GM19463 (cell line): ENCODE data around the gene ARL16.

Experiments used
- ATAC-seq: cut with Tn5 transposase; IDR thresholded peaks from one replicate; pipeline ENCODE4 v1.9.1; 2021; ENCODE audit warnings: mild to moderate bottlenecking, moderate library complexity; ENCODE audit not compliant: unreplicated experiment

Gene ARL16

GRCh38 chr17:81673561-81674258, 9.9 kb downstream of the ARL16 start:
- no peak for ATAC-seq

GRCh38 chr17:81672954-81673353, 10.6 kb downstream of the ARL16 start:
- no peak for ATAC-seq

GRCh38 chr17:81672504-81672903, 11.1 kb downstream of the ARL16 start:
- ATAC-seq: no peak

GRCh38 chr17:81667754-81668153, 15.8 kb downstream of the ARL16 start:
- no peak for ATAC-seq

DNA sequence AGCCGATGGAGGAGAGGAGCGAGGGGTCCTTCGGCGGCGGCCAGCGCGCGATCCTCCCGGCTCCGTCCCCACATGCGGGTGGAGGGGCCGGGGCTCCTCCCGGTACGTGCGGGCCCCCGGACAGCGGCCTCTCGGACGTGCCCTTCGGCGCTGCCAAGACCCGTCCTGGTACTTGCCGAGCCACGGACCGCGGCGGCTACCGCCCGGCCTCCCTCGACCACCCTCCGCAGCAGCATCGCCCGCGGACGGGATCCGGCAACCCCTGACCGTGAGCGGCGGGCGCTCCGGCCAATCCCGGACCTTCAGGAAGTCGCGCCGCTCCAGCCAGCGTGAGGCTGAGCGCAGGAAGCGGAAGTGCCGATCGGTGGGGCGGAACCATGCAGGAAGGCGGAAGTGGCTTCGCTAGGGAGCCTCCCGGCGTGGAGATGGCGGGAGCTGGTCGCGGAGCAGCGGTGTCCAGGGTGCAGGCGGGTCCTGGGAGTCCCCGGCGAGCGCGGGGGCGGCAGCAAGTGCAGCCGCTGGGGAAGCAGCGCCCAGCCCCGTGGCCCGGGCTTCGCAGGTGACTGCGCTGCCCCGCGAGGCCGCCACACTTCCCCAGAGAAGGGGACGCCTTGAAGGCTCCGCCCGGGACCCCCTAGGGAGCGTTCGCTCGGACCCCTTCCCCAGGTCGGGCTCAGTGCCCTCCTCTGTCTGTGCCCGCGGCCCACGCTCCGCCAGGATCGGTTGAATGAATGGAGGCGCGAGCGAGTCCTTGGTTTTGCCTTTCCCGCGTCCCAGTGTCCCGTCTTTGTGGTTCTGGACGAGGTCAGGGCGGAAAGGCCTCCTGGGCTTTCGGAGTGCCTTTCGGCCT, 17.0 kb downstream of the ARL16 start, which contains the start of the genes CCDC137 and OXLD1:
Gene CCDC137 (plus strand): TSS at position 396 of the 850 bp plus-strand sequence. CDS start 30 bp downstream, at position 426.
Gene OXLD1 (minus strand): TSS at position 264 of the 850 bp plus-strand sequence. CDS start 28 bp downstream, at position 236.
- ATAC-seq: peak; percentile 94

DNA sequence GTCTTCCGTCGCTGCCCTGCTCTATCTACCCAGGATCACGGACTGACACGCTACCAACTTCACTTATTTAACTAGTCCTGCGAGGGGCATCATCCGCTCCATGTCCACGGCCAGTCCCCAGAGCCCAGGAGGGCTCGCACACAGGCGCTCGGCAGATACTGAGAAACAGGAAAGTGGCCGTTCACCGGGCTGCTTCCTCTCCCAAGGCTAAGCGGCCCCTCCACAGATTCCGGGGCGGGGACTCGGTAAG, 17.6 kb downstream of the ARL16 start:
- peak; percentile 6 for ATAC-seq

GRCh38 chr17:81665205-81666091, 18.1 kb downstream of the ARL16 start:
- no peak for ATAC-seq

DNA sequence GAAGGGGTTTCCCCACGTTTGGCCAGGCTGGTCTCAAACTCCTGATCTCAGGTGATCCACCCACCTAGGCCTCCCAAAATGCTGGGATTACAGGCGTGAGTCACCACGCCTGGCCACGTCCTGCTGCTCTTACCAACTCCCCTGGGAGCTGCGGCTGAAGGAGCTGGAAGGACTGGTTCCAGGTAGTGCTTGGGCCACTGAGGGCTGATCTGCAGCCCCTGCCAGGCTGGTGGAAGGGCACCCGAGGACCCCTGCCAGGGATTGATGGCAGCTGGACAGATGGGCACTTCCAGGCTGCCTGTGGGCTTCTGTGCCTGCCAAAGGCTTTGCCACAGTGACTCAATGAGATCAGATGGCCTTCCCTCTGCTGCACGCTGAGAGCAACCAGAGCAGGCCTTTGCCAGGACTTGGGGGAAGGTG, 19.5 kb downstream of the ARL16 start:
- ATAC-seq: no peak

GRCh38 chr17:81662002-81662401, 21.6 kb downstream of the ARL16 start:
- ATAC-seq: no peak

DNA sequence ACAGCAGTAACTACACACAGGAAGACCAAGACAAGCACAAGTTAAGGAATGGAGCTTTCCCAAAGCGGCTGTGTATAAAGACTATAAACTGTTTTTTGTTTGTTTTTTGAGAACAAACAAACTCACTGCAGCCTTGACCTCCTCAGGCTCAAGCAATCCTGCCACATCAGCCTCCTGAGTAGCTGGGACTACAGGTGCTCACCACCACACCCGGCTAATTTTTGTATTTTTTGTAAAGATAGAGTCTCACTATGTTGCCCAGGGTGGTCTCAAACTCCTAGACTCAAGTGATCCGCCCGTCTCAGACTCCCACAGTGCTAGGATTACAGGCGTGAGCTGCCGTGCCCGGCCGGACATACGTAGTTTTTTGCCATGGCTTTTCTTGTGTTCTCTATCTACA, 23.2 kb downstream of the ARL16 start:
- no peak for ATAC-seq

GRCh38 chr17:81659038-81659437, 24.6 kb downstream of the ARL16 start:
- ATAC-seq: no peak

DNA sequence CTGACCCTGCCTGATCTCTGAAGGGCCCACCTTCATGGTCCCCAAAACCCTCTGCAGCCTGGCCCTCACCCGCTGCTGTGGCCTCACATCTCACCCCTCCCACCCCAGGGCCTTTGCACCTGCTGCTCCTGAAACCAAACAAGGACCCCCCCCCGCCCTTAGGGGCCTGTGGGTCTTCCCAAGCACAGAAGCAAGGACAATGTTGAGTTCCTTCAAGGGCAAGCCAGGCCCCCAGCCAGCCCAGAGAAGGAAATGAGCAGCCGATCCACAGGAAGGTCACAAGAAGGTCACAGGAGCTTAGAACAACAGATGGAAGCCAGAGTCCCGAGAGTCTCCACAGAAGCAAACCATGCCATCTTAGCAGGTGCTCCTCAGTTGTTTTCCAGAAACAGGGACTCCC, 26.8 kb downstream of the ARL16 start:
- no peak for ATAC-seq

DNA sequence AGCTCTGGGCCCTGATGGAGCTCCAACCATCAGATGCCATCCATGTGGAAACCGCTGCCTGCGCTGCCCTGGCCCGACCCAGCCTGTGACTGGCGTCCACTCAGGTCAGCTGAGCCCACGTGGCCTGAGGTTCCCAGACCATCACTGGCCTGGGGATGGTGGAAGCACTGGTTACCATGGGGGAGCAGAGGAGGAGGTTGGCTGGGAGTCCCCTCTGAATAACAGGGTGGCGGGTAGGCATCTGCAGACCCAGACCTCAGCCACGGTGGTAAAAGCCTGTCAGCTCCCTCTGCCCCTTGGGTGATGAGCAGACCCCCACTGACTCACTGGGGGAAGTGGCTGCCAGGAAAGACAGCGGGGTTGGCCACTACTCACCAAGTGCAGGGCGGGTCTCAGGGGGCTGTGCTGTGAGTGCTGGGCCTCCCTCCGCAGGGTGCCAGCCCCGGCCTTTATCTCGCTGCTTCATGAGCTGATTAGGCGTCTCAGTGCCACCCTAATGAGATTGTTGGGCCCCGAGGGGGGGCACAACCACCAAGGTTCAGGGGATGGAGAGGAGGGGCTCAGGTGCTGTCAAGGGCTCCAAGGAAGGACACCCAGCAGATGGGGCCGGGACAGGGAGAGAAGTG, 27.4 kb downstream of the ARL16 start, which contains the start of gene PDE6G:
Gene PDE6G (minus strand): TSS at position 425 of the 626 bp plus-strand sequence. CDS start 3,237 bp downstream, outside the sequence.
- ATAC-seq: no peak

DNA sequence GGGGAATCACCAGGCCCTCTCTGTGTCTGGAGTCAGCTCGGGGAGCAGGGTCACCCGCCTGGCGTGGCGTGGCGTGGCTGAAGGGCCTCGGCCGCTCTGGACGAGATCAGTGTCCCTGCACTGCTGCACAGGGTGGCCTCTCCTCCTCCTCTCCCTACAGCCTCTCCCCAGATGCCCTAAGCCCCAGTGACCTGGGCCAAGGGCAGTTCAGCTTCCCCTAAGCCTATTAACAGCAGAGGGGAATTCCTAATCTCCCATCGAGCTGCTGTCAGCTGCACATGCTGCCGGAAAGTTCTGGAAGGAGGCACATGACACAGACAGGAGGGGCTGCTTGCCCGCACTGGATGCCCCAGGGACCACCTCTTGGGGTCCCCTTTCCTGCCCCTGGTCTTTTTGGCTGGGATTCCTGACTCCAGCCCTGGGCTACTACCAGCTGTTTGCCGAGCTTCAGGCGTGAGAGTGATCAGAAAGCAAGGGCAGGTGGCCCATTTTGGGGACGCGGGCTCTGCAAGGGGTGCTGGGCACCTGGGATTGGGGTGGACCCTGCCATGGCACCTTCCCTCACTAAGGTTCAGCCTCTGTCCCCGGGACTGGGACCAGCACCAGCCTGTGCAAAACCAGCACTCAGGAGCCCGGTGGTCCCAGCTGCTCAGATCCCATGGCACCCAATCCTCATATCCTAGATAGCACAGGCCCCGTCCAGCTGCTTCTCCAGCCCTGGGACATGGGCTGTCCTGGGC, 28.0 kb downstream of the ARL16 start:
- ATAC-seq: no peak

- ATAC-seq: no peak
These were observed 30.5 kb downstream of the ARL16 start for GRCh38 chr17:81652906-81653771.

DNA sequence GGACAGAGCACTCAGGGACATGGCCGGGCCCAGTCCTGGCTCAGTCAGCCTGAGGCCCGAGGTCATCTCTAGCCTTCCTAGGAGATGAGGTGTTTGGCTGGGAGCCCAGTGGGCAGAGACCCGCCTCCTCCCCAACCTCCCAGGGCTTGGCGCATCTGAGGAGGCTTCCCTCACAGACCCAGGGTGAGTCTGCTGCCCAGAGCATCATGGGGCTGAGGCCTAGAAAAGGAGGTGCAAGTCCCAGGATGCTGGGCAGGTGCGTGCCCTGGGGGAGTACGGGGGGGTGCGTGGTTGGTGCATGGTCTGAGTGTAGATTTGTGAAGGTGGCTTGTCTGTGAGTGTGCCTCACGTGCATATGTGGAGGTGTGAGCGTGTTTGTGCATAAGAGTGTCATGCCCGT, 31.9 kb downstream of the ARL16 start:
- no peak for ATAC-seq

DNA sequence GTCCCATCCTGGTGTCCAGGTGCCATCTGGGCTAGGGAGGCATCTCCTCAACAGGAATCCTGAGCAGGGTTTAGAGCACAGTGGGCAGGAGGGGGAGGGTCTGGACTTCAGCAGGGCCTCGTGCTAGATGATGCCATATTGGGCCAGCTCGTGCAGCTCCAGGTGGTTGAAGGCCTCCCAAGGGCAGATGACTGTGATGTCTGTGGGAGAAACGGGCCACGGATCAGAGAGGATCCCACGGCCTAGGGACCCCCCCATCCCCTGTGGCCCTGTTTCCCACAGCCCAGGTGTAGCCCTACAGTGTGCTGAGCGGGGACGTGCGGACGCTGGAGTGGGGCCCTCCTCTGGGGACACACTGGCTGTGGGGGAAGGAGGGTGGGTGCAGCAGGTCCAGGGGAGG, 32.6 kb downstream of the ARL16 start:
- ATAC-seq: no peak

DNA sequence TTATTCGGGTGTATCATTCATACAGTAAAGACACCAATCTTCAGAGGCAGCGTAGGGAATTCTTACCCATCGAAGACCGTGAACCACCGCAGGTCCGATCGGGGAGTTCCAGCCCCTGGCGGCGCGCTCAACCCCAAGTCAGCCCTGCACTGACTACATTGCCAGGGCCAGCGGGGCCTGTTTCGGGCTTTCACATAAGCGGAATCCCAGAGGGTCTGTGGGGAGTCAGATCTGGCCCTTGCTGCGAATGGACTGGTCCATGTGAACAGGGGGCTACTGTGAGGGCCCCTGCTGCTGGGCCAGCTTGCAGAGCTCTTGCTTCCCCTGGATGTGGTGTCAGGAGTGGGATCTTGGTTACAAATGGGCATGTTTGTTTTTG, 34.9 kb downstream of the ARL16 start:
- ATAC-seq: no peak
